Fibroblast of lung (primary cell): ENCODE measurements around the gene ARSJ. TPM values are rescaled to one million over a fixed set of nuclear protein-coding genes. Genes with fewer than 3 reads are reported as not detected.
"Not testable (repeated sequence)": the region's sequence is repeated elsewhere in the genome, so short reads cannot be mapped to it uniquely, and the experiment has no call there.

ENCODE experiments used
- DNase-seq, 2 donors: peaks; one replicate each; pipeline versions ENCODE4 v3.0.0 to v3.0.0-alpha.2; 2010; ENCODE audit warnings: low read depth in 2 of 2
- H2AFZ ChIP-seq: 2 replicates; pipeline ENCODE4 v1.5.1; 2012; ENCODE audit warnings: low read length, control low read depth, inconsistent platforms
- H3K27ac ChIP-seq: 2 replicates; pipeline ENCODE4 v1.5.1; 2011; ENCODE audit warnings: low read length, control low read depth; ENCODE audit not compliant: insufficient read depth
- H3K27me3 ChIP-seq: 2 replicates; pipeline ENCODE4 v1.5.1; 2011; ENCODE audit warnings: mild to moderate bottlenecking, low read length; ENCODE audit not compliant: control insufficient read depth, insufficient read depth
- H3K36me3 ChIP-seq: 2 replicates; pipeline ENCODE4 v1.5.1; 2011; ENCODE audit warnings: low read length; ENCODE audit not compliant: control insufficient read depth, insufficient read depth
- H3K4me1 ChIP-seq: 2 replicates; pipeline ENCODE4 v1.5.1; 2011; ENCODE audit warnings: low read length; ENCODE audit not compliant: control insufficient read depth, insufficient read depth; ENCODE audit errors: extremely low read depth
- H3K4me2 ChIP-seq: 2 replicates; pipeline ENCODE4 v1.5.1; 2011; ENCODE audit warnings: low read length, control low read depth; ENCODE audit not compliant: insufficient read depth; ENCODE audit errors: extremely low read depth
- H3K4me3 ChIP-seq, 4 experiments: fragments of 200-600 bp in 1 of 4; sonication (generic) in 1 of 4; replicated peaks in 1 of 4; 2 replicates each; pipeline ENCODE4 v1.5.1; 2011 to 2016; ENCODE audit warnings: low read length in 4 of 4, low read depth in 3 of 4, mild to moderate bottlenecking in 3 of 4, control low read depth in 2 of 4, inconsistent platforms in 1 of 4, mixed read lengths in 1 of 4; ENCODE audit not compliant: insufficient read depth in 1 of 4; ENCODE audit errors: control extremely low read depth in 1 of 4
- H3K79me2 ChIP-seq: 2 replicates; pipeline ENCODE4 v1.5.1; 2012; ENCODE audit warnings: mild to moderate bottlenecking, low read length, inconsistent platforms; ENCODE audit not compliant: control insufficient read depth, insufficient read depth
- H3K9ac ChIP-seq: 2 replicates; pipeline ENCODE4 v1.5.1; 2011; ENCODE audit warnings: mild to moderate bottlenecking, low read length, control low read depth; ENCODE audit not compliant: insufficient read depth
- H3K9me3 ChIP-seq: 2 replicates; pipeline ENCODE4 v1.5.1; 2012; ENCODE audit warnings: low read depth, low read length; ENCODE audit not compliant: control insufficient read depth, insufficient read depth
- H4K20me1 ChIP-seq: 2 replicates; pipeline ENCODE4 v1.5.1; 2011; ENCODE audit warnings: low read length; ENCODE audit not compliant: control insufficient read depth, insufficient read depth; ENCODE audit errors: extremely low read depth
- CTCF ChIP-seq, 2 donors: IDR thresholded peaks in 1 of 2; conservative IDR thresholded peaks in 1 of 2; 1 replicate in 1 of 2; 2 replicates in 1 of 2; pipeline ENCODE4 v1.5.1; 2011 to 2012; ENCODE audit warnings: low read length in 2 of 2, control low read depth in 1 of 2, inconsistent platforms in 1 of 2, low read depth in 1 of 2, mild to moderate bottlenecking in 1 of 2
- EZH2 ChIP-seq: IDR thresholded peaks from 2 replicates; pipeline ENCODE4 v1.5.1; 2012; ENCODE audit warnings: low read length, control low read depth, mild to moderate bottlenecking; ENCODE audit errors: missing control alignments
- polyA plus RNA-seq, 2 donors: library from polyadenylated mRNA; depleted of rRNA in 1 of 2; stranded (reverse) in 1 of 2; unstranded in 1 of 2; fragments of >200 nt; gene quantifications; 2 replicates each; pipeline ENCODE4 v1.2.1, GENCODE V29; 2011 to 2012; ENCODE audit warnings: missing spikeins in 1 of 2
- total RNA-seq: library from RNA; depleted of rRNA; stranded (reverse); fragments of >200 nt; gene quantifications from 2 replicates; pipeline ENCODE4 v1.2.1, GENCODE V29; 2014

ARSJ gene
- total and polyA plus RNA-seq, 2 donors (not counting 1 experiment from before 2014, with no cell fraction given) = 51.1 to 56.6 TPM

- Histone ChIP-seq H3K9me3 (no peaks in the 10 kb centered on the region), H3K4me1 (no peaks in the 10 kb centered on the region), H4K20me1 (no peaks in the 10 kb centered on the region), H3K79me2 (peaks cover 71% of the 10 kb centered on the region), H3K4me2 (no peak overlapping the region), H3K27me3 (no peaks in the 10 kb centered on the region), H2AFZ (no peak overlapping the region), H3K27ac (no peak overlapping the region), H3K36me3 (no peaks in the 10 kb centered on the region), H3K9ac (no peak overlapping the region), H3K4me3 (no peak overlapping the region)
- DNase-seq = no peak
- TF ChIP-seq CTCF (conservative IDR thresholded peaks at IDR 0.05 in 1 of 2, IDR thresholded peaks at IDR 0.05 in 1 of 2; ENCODE audit: low read depth in 1 of 2, low read length in 2 of 2) (no peak), EZH2 (no peak)
These were observed 44.3 kb downstream of the ARSJ start for GRCh38 chr4:113935190-113935589.

GRCh38 chr4:113924706-113925105 lies 54.7 kb downstream of the ARSJ start:
- H3K36me3 ChIP-seq, H3K9me3 ChIP-seq, H4K20me1 ChIP-seq, H3K4me1 ChIP-seq, H3K27ac ChIP-seq, H3K27me3 ChIP-seq, H3K4me3 ChIP-seq, DNase-seq, H3K4me2 ChIP-seq, H2AFZ ChIP-seq, H3K9ac ChIP-seq: not testable (repeated sequence)
- H3K79me2 ChIP-seq = peaks cover 71% of the 10 kb centered on the region

GRCh38 chr4:113921089-113921794 lies 58.2 kb downstream of the ARSJ start:
- peak overlapping the region; percentile 23 for H3K27ac ChIP-seq
- H3K36me3 ChIP-seq = peaks cover 4% of the 10 kb centered on the region
- peaks cover 65% of the 10 kb centered on the region for H3K79me2 ChIP-seq
- H3K27me3 ChIP-seq = no peaks in the 10 kb centered on the region
- no peak overlapping the region for H3K9ac ChIP-seq
- H3K9me3 ChIP-seq = no peaks in the 10 kb centered on the region
- H4K20me1 ChIP-seq = no peaks in the 10 kb centered on the region
- H3K4me3 ChIP-seq = no peak overlapping the region
- H3K4me1 ChIP-seq = peaks cover 4% of the 10 kb centered on the region
- peak; percentile 61 to 62 for DNase-seq
- H2AFZ ChIP-seq = no peak overlapping the region
- peak overlapping the region; percentile 32 for H3K4me2 ChIP-seq
- TF ChIP-seq CTCF (conservative IDR thresholded peaks at IDR 0.05 in 1 of 2, IDR thresholded peaks at IDR 0.05 in 1 of 2; ENCODE audit: low read depth in 1 of 2, low read length in 2 of 2) = no peak
- TF ChIP-seq EZH2 = no peak
